Urinary bladder (tissue), 4 donors: Measurements from ENCODE around the gene MEGF9. TPM values are rescaled to one million over a fixed set of nuclear protein-coding genes. Genes with fewer than 3 reads are reported as not detected.
"Not testable (repeated sequence)": the region's sequence is repeated elsewhere in the genome, so short reads cannot be mapped to it uniquely, and the experiment has no call there.

Experiments
- DNase-seq: peaks from one replicate; pipeline ENCODE4 v3.0.0-alpha.2; 2015; ENCODE audit errors: extremely low spot score
- H3K27ac ChIP-seq: one replicate; pipeline ENCODE4 v1.5.1; 2013; ENCODE audit warnings: low read depth, mild to moderate bottlenecking, moderate library complexity
- H3K36me3 ChIP-seq: one replicate; pipeline ENCODE4 v1.6.1; 2013; ENCODE audit warnings: mild to moderate bottlenecking, moderate library complexity; ENCODE audit not compliant: insufficient read depth
- H3K4me1 ChIP-seq: one replicate; pipeline ENCODE4 v1.6.1; 2013; ENCODE audit warnings: mild to moderate bottlenecking, moderate library complexity; ENCODE audit not compliant: insufficient read depth
- H3K4me3 ChIP-seq: one replicate; pipeline ENCODE4 v1.5.1; 2013; ENCODE audit warnings: low read depth, low read length
- WGBS: extraction: QIAGEN DNeasy Blood & Tissue Kit; methylation state at CpG from one replicate; pipeline ENCODE4 v1.1.7; 2013; 5-methylcytosine and 5-hydroxymethylcytosine counted together
- polyA plus RNA-seq: library from polyadenylated mRNA; stranded (reverse); fragments of 200-250 nt; gene quantifications from one replicate; pipeline ENCODE4 v1.2.3, GENCODE V29; 2013
- total RNA-seq: library from RNA; depleted of rRNA; stranded (reverse); fragments of >200 nt; gene quantifications from one replicate; pipeline ENCODE4 v1.2.3, GENCODE V29; 2014
- donor health status: healthy with polysubstance abuse.
- donor health status: healthy.

Gene MEGF9
- total and polyA plus RNA-seq, 2 donors = 9.7 to 18.3 TPM

- Histone ChIP-seq H3K4me1 (no peaks in the 10 kb centered on the region), H3K4me3 (no peak overlapping the region), H3K36me3 (peaks cover 1% of the 10 kb centered on the region), H3K27ac (no peak overlapping the region)
- 90% methylated on average over 1 of the region's 1 CpG for WGBS
- no peak for DNase-seq
These were observed 63.9 kb downstream of the MEGF9 start for GRCh38 chr9:120650352-120650751.

GRCh38 chr9:120648581-120649197, 65.6 kb downstream of the MEGF9 start:
- H3K27ac ChIP-seq = no peak overlapping the region
- no peak overlapping the region for H3K4me3 ChIP-seq
- no peak for DNase-seq
- peaks cover 1% of the 10 kb centered on the region for H3K36me3 ChIP-seq
- H3K4me1 ChIP-seq = no peaks in the 10 kb centered on the region
- 93% methylated on average over 3 of the region's 3 CpGs for WGBS

GRCh38 chr9:120646948-120647347, 67.3 kb downstream of the MEGF9 start:
- 88% methylated on average over 4 of the region's 4 CpGs for WGBS
- Histone ChIP-seq H3K27ac (no peak overlapping the region), H3K4me1 (no peaks in the 10 kb centered on the region), H3K4me3 (no peak overlapping the region), H3K36me3 (peaks cover 1% of the 10 kb centered on the region)
- no peak for DNase-seq

GRCh38 chr9:120645760-120646159, 68.5 kb downstream of the MEGF9 start:
- 99% methylated on average over 1 of the region's 1 CpG for WGBS
- H3K4me1 ChIP-seq = no peaks in the 10 kb centered on the region
- H3K36me3 ChIP-seq = peaks cover 1% of the 10 kb centered on the region
- no peak for DNase-seq
- H3K4me3 ChIP-seq = no peak overlapping the region
- H3K27ac ChIP-seq = no peak overlapping the region

DNA sequence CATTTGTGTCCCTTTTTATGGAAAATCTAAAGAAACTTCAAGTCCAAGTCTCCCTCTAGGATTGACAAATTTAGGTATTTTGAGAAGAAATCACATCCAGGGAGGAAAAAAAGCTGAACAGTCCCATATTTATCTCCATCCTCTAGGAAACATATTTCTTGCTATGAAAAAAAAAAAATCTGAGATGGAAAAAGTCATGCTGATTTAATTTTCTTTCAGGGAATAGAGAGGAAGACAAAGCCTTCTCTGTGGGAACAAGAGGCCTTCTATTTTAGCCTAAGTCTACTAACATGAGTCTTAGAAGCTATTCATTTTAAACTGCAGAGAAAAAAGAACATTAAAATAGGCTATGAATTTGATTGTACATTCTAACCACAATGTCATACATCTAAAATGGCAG, 71.2 kb downstream of the MEGF9 start:
- H3K4me1 ChIP-seq = no peaks in the 10 kb centered on the region
- DNase-seq = no peak
- H3K4me3 ChIP-seq = no peak overlapping the region
- no peaks in the 10 kb centered on the region for H3K36me3 ChIP-seq
- H3K27ac ChIP-seq = no peak overlapping the region

GRCh38 chr9:120642129-120642770, 72.0 kb downstream of the MEGF9 start:
- no peaks in the 10 kb centered on the region for H3K36me3 ChIP-seq
- H3K4me3 ChIP-seq = no peak overlapping the region
- no peaks in the 10 kb centered on the region for H3K4me1 ChIP-seq
- H3K27ac ChIP-seq = no peak overlapping the region
- DNase-seq = no peak
- 92% methylated on average over 3 of the region's 3 CpGs for WGBS

DNA sequence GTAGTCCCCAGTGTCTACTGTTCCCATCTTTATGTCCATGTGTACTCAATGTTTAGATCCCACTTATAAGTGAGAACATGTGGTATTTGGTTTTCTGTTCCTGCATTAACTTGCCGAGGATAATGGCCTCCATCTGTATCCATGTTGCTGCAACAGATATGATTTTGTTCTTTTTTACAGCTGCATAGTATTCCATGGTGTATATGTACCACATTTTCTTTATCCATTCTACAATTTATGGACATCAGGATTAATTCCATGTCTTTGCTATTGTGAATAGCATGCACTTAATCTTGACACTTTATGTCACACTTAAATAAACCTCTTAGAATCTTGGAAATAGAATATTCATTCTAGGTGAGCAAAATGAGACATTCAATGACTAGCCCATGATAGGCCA, 73.4 kb downstream of the MEGF9 start:
- H3K4me3 ChIP-seq, DNase-seq, H3K36me3 ChIP-seq, H3K4me1 ChIP-seq, H3K27ac ChIP-seq: not testable (repeated sequence)
- WGBS = 97% methylated on average over 1 of the region's 1 CpG

- no peak for DNase-seq
- no peak overlapping the region for H3K27ac ChIP-seq
- H3K36me3 ChIP-seq = no peaks in the 10 kb centered on the region
- no peak overlapping the region for H3K4me3 ChIP-seq
- H3K4me1 ChIP-seq = no peaks in the 10 kb centered on the region
- 97% methylated on average over 2 of the region's 2 CpGs for WGBS
These were observed 73.9 kb downstream of the MEGF9 start for GRCh38 chr9:120640380-120640779.

DNA sequence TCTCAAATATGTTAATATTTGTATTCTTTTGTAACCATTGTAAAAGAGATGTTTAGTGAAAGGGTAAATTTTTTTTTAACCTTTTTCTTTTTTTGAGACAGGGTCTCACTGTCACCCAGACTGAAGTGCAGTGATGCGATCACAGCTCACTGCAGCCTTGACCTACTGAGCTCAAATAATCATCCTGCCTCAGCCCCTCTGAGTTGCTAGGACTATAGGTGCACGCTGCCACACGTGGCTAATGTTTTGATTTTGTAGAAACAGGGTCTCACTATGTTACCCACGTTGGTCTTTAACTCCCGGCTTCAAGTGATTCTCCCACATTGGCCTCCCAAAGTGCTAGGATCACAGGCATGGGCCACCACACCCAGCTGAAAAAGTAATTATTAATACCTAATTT, 76.4 kb downstream of the MEGF9 start:
- no peak overlapping the region for H3K27ac ChIP-seq

GRCh38 chr9:120636194-120636957, 77.9 kb downstream of the MEGF9 start:
- H3K4me1 ChIP-seq = no peaks in the 10 kb centered on the region
- H3K27ac ChIP-seq = no peak overlapping the region
- DNase-seq = no peak
- 98% methylated on average over 25 of the region's 25 CpGs for WGBS
- H3K36me3 ChIP-seq = no peaks in the 10 kb centered on the region
- no peak overlapping the region for H3K4me3 ChIP-seq

More for the DNA sequence above, 76.4 kb downstream of the MEGF9 start:
- no peaks in the 10 kb centered on the region for H3K4me1 ChIP-seq
- no peak for DNase-seq
- no peak overlapping the region for H3K4me3 ChIP-seq
- WGBS = 90% methylated on average over 5 of the region's 5 CpGs
- H3K36me3 ChIP-seq = no peaks in the 10 kb centered on the region

GRCh38 chr9:120635011-120635410, 79.3 kb downstream of the MEGF9 start:
- H3K27ac ChIP-seq = no peak overlapping the region
- H3K4me1 ChIP-seq = no peaks in the 10 kb centered on the region
- no peak overlapping the region for H3K4me3 ChIP-seq
- H3K36me3 ChIP-seq = no peaks in the 10 kb centered on the region
- WGBS = 100% methylated on average over 1 of the region's 1 CpG
- DNase-seq = no peak

DNA sequence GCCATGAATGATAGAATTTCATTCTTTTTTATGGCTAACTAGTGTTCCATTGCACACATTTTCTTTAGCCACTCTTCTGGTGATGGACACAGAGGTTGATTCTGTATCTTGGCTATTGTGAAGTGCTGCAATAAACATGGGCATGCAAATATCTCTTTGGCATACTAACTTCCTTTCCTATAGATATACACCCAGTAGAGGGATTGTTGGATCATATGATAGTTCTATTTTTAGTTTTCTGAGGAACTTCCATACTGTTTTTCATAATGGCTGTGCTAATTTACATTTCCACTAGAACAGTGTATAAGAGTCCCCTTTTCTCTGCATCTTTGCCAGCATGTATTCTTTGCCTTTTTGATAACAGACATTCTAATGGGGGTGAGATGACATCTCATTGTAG, 83.9 kb downstream of the MEGF9 start:
- Histone ChIP-seq H3K4me3 (no peak overlapping the region), H3K4me1 (no peaks in the 10 kb centered on the region), H3K36me3 (no peaks in the 10 kb centered on the region), H3K27ac (no peak overlapping the region)
- DNase-seq = no peak

GRCh38 chr9:120628925-120629497, 85.3 kb downstream of the MEGF9 start:
- not testable (repeated sequence) for H3K4me1 ChIP-seq, H3K27ac ChIP-seq, H3K36me3 ChIP-seq, DNase-seq, H3K4me3 ChIP-seq
- WGBS = 94% methylated on average over 3 of the region's 3 CpGs
